Urinary bladder (tissue), 4 donors: ENCODE data around the gene FLCN. TPM values are rescaled to one million over a fixed set of nuclear protein-coding genes. Genes with fewer than 3 reads are reported as not detected.

Source experiments
- DNase-seq: peaks from one replicate; pipeline ENCODE4 v3.0.0-alpha.2; 2015; ENCODE audit errors: extremely low spot score
- H3K27ac ChIP-seq: one replicate; pipeline ENCODE4 v1.5.1; 2013; ENCODE audit warnings: low read depth, mild to moderate bottlenecking, moderate library complexity
- H3K36me3 ChIP-seq: one replicate; pipeline ENCODE4 v1.6.1; 2013; ENCODE audit warnings: mild to moderate bottlenecking, moderate library complexity; ENCODE audit not compliant: insufficient read depth
- H3K4me1 ChIP-seq: one replicate; pipeline ENCODE4 v1.6.1; 2013; ENCODE audit warnings: mild to moderate bottlenecking, moderate library complexity; ENCODE audit not compliant: insufficient read depth
- H3K4me3 ChIP-seq: one replicate; pipeline ENCODE4 v1.5.1; 2013; ENCODE audit warnings: low read depth, low read length
- WGBS: extraction: QIAGEN DNeasy Blood & Tissue Kit; methylation state at CpG from one replicate; pipeline ENCODE4 v1.1.7; 2013; 5-methylcytosine and 5-hydroxymethylcytosine counted together
- polyA plus RNA-seq: library from polyadenylated mRNA; stranded (reverse); fragments of 200-250 nt; gene quantifications from one replicate; pipeline ENCODE4 v1.2.3, GENCODE V29; 2013
- total RNA-seq: library from RNA; depleted of rRNA; stranded (reverse); fragments of >200 nt; gene quantifications from one replicate; pipeline ENCODE4 v1.2.3, GENCODE V29; 2014
- donor health status: healthy with polysubstance abuse.
- donor health status: healthy.

The FLCN gene
- total and polyA plus RNA-seq, 2 donors = 31.3 to 35.9 TPM

DNA sequence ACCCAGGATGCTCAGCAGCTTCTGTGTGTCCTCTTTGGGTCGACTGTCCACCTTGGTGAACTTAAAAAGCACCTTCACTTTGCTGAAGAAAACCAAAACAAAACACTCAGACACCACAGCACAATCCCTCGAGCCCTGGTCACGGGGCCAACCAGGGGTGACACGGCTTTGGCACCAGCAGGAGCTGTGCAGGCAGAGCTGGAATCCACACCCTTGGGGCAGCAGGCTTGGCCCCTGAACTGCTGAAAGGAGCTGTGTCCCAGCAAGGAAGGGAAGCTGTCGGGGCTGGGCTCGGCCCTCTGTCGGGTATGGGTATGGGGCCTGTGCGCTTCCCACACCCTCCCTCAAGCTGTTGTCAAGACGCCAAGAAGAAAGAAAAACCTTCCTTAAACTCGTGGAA, 23.2 kb downstream of the FLCN start:
- H3K27ac ChIP-seq = no peak overlapping the region
- 74% methylated on average over 10 of the region's 10 CpGs for WGBS
- H3K36me3 ChIP-seq = peaks cover 4% of the 10 kb centered on the region

DNA sequence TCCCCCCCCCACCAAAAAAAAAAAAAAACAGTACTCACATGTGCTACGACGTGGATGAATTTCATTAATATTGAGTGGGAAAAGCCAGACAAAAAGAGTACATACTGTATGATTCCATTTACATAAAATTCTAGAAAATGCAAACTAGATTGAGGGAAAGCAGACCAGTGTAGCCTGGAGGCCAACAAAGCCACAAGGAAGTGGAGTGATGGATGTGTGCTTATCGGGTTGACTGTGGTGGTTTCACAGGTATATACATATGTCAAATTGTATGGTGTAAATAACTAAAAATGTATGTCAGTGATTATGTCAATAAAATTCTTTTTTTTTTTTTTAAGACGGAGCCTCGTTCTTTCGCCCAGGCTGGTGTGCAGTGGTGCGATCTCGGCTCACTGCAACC, 29.0 kb downstream of the FLCN start:
- peaks cover 3% of the 10 kb centered on the region for H3K4me1 ChIP-seq
- DNase-seq = no peak
- H3K36me3 ChIP-seq = no peaks in the 10 kb centered on the region
- H3K4me3 ChIP-seq = no peak overlapping the region
- no peak overlapping the region for H3K27ac ChIP-seq
- 81% methylated on average over 8 of the region's 8 CpGs for WGBS

More for the DNA sequence above, 23.2 kb downstream of the FLCN start:
- no peak overlapping the region for H3K4me3 ChIP-seq
- no peaks in the 10 kb centered on the region for H3K4me1 ChIP-seq
- no peak for DNase-seq

DNA sequence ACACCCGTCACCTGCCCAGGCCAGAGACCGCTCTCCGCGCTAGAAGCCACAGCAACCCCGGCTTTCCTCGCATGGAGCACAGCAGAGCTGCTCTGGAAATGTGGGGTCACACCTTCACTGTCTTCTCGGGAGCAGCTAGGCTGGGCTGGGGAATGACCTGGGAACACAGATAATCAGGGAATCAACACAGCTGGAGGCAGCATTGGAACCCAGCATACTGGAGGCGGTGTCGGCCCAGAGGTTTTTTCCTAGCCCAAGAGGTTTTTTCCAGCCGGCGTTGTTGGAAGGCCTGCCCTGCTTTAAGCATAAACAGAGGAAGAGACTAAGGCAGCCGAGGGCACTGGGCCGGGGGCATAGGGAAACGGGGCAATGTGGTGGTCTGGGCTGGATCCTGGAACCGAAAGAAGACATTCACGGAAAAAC, 30.0 kb downstream of the FLCN start:
- H3K27ac ChIP-seq = peak overlapping the region; percentile 89
- no peak overlapping the region for H3K4me3 ChIP-seq
- DNase-seq = no peak
- H3K4me1 ChIP-seq = peaks cover 3% of the 10 kb centered on the region
- WGBS = 37% methylated on average over 16 of the region's 16 CpGs
- no peaks in the 10 kb centered on the region for H3K36me3 ChIP-seq

DNA sequence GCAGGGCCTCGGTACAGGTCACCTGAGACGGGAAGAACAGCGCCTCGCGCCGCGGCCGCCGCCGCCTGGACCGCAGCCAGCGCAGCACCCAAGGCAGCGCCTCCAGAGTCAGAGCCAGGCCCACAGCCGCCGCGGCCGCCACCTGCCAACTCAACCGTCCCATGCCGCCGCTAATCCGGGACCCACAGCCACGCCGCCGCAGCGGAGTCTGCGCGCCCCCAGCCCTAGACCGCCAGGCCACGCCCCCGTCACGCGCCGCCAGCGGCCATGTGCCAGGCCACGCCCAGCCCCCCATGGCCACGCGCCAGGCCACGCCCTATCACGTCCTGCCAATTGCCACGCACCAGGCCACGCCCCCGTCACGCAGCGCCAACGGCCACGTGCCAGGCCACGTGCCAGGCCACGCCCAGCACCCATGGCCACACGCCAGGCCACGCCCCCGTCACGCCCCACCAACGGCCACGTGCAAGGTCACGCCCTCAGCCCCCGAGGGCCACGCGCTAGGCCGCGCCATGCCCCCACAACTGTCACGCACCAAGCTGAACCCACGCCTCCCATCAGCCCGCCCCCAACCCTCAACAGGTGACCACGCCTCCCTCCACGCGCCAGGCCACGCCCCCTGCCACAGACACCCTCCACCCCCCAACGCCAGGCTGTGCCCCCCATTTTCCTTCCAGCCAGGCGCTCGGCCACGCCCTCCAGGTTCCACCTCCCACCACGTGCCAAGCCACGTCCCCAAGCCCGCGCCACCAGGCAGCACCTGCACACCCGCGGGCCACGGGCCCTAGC, 30.6 kb downstream of the FLCN start, which contains the start of gene PLD6:
Gene PLD6, minus strand, starts transcription at position 210 of the 789 bp plus-strand sequence. Its CDS starts 47 bp downstream, at position 163.
- Histone ChIP-seq H3K27ac (peak within 1 kb of the TSS; percentile 89), H3K4me3 (peak within 1 kb of the TSS; percentile 45), H3K36me3 (no peaks in the 10 kb centered on the region), H3K4me1 (peaks cover 3% of the 10 kb centered on the region)
- DNase-seq = no peak
- 22% methylated on average over 78 of the region's 78 CpGs for WGBS

DNA sequence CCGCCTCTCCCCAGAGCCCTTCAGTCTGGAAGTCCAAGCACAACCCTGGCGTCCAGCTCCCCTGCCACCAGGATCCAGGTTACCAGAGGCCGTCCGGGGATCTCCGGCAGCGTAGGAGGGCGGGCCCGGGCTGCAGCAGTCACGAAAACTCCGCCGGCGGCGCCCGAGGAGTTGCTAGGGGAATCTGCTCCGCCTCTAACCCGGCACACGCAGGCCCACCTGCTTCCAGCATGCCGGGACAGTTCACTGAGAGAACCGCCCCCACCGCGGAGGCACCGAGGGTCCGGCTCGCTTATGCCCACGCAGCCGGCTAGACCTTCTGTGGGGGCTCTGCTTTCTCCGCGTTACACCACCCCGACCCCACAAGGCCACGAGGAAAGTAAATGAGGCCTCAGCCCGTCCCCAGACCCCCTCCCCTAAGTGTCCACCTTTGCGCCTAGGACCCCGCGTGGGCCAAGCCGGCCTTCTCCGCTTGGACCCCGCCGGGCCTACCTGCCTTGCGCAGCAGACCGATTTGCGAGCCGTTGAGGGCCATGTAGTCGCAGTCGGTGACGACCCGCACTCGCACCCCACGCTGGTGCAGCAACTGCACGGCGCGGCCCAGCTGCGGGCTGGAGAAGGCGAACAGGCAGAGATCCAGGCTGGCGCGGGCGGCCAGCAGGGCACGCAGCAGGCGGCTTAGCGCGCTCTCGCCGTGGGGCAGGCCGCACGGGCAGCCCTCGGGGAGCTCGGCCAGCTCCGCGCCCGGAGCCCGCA, 31.4 kb downstream of the FLCN start:
- Histone ChIP-seq H3K4me1 (peaks cover 3% of the 10 kb centered on the region), H3K27ac (peak overlapping the region; percentile 89)
- WGBS = 9% methylated on average over 70 of the region's 70 CpGs

DNA sequence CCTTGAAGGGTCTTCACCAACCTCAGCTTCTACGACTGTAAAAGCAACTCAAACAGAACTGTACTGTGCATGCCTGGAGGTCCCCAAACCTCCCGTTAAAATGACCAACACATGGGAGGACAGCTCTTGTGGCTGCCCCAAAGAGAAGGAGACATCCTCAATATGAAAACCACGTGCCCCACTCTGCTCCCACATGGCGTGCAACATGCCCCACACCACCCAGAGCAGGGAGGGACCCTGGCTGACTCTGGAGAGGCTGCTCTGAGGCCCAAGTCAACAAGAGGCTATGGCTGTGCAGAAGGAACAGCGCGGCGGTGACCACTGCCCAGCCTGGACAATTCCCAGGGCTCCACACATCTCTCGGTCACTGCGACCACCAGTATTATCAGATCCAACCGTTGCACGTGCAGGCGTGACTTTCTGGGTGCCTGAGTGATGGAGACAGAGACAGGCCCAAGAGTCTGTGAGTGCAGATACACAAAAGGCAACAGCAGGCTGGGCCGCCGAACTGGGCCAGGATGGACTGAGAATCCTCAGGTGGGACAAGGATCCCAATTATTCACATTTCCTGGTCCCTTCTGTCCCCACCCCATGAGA, 32.2 kb downstream of the FLCN start:
- Histone ChIP-seq H3K36me3 (no peaks in the 10 kb centered on the region), H3K4me3 (peak overlapping the region; percentile 45), H3K27ac (no peak overlapping the region), H3K4me1 (peaks cover 3% of the 10 kb centered on the region)
- WGBS = 70% methylated on average over 14 of the region's 14 CpGs
- no peak for DNase-seq

More for the DNA sequence above, 31.4 kb downstream of the FLCN start:
- H3K4me3 ChIP-seq = peak overlapping the region; percentile 45
- no peak for DNase-seq
- H3K36me3 ChIP-seq = no peaks in the 10 kb centered on the region

DNA sequence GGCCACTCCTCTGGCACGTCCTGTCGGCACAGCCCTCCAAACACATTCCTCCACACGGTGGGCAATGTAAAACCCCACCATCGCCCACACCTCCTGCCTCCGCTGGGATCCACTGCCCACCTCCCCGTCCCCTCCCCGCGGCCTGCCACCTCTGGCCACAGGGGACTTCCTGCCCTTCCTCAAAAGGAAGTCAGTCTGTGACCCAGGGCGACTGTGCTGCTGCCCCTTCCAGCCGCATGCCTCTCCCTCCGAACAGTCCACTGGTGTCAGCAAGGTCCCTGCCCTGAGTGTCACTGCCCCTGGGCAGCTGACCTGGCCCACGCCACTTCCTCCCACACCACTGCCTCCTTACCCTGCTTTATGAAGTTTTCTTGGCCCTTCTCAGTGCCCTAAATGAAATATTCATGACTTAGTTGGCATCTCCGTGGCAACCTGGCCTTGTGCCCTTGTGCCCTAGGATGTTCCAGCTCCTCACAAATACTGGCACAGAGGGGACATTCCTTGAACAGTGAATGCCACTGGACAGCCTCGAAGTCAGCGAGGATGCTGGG, 32.9 kb downstream of the FLCN start:
- DNase-seq = no peak
- peaks cover 3% of the 10 kb centered on the region for H3K4me1 ChIP-seq
- no peak overlapping the region for H3K4me3 ChIP-seq
- no peaks in the 10 kb centered on the region for H3K36me3 ChIP-seq
- no peak overlapping the region for H3K27ac ChIP-seq
- WGBS = 64% methylated on average over 15 of the region's 15 CpGs

DNA sequence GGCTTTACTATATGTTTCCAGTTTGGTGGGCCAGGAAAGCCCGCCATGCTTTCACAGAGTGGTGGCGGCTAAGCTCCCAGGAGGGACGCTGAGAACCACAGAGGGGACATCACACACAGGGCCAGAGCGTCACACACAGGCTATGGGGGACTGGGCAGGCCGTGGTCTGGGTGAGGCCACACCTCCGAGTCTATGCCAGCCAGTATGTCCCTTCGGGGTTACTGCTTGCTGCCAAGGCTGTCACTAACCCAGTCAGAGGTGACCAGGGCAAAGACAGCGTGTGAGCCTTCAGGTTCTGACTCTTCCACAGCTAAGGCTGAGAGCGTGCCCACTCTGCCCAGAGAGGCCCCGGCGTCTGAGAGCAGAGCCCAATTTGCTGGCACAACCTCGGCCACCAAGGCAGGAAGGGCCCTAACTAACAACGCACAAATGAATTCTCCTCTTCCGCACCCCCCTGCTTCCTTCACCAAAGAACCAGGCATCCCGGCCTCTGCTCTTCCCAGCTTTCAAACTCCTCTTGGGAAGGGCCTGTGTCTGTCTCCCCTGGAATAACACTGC, 33.7 kb downstream of the FLCN start:
- Histone ChIP-seq H3K27ac (no peak overlapping the region), H3K36me3 (no peaks in the 10 kb centered on the region), H3K4me1 (peaks cover 3% of the 10 kb centered on the region), H3K4me3 (no peak overlapping the region)
- WGBS = 81% methylated on average over 15 of the region's 15 CpGs
- DNase-seq = no peak

DNA sequence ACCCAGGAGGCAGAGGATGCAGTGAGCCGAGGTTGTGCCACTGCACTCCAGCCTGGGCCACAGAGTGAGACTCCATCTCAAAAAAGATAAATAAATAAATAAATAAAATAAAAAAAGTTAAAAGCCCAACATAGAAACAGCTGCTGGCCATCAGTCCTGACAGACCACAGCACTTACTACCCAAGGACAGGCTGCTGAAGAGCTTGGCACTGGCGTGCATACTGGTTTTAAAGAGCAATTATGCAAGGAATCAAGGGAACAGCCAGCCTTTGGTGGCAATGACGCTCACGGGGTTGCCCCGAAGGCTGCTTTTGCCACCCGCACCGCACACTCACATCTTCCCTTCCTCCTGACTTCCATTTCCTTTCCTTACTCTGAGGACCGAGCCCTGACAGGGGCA, 35.1 kb downstream of the FLCN start:
- Histone ChIP-seq H3K36me3 (no peaks in the 10 kb centered on the region), H3K4me1 (peaks cover 3% of the 10 kb centered on the region), H3K4me3 (no peak overlapping the region), H3K27ac (no peak overlapping the region)
- no peak for DNase-seq
- 71% methylated on average over 8 of the region's 8 CpGs for WGBS

DNA sequence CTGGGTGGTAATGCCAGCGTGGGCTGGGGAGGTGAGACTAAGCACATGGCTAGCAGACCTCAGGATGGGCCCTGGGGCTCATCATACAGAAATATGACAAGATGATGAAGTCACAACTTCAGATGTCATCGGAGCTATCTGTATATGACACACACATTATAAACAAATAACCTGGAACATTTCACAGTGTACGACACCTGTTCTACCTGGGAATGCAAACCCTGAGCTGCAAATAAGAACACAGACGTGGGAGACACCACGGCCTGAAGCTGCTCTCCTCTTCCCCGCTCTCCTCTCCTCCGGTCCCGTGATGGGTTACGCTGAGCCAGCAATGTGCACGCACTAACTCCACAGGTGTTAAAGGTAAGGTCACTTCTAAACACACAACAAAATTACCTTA, 35.7 kb downstream of the FLCN start:
- H3K4me3 ChIP-seq = no peak overlapping the region
- no peak for DNase-seq
- 76% methylated on average over 10 of the region's 10 CpGs for WGBS
- H3K36me3 ChIP-seq = no peaks in the 10 kb centered on the region
- H3K27ac ChIP-seq = no peak overlapping the region
- H3K4me1 ChIP-seq = peaks cover 3% of the 10 kb centered on the region

DNA sequence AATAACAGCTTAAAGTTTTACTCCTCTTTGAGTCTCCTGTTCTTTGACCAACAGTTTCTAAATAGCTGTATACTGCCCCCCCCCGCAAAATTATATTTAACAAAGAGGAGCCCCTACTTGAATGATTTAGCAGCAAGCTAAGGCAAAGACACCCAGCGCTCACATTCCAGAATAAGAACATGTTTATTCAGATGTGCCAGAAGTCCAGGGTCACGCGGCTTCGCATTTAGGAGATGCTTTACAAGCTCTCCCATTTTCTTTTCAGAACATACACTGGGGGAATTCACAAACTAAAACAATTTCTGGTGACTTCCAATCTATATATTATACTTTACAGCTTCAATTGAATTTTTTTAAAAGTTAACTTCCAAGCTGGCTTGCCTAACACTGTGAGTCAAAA, 36.1 kb downstream of the FLCN start:
- no peak overlapping the region for H3K27ac ChIP-seq
- H3K4me1 ChIP-seq = peaks cover 3% of the 10 kb centered on the region
- no peak overlapping the region for H3K4me3 ChIP-seq
- no peak for DNase-seq
- WGBS = 27% methylated on average over 5 of the region's 5 CpGs
- H3K36me3 ChIP-seq = no peaks in the 10 kb centered on the region

DNA sequence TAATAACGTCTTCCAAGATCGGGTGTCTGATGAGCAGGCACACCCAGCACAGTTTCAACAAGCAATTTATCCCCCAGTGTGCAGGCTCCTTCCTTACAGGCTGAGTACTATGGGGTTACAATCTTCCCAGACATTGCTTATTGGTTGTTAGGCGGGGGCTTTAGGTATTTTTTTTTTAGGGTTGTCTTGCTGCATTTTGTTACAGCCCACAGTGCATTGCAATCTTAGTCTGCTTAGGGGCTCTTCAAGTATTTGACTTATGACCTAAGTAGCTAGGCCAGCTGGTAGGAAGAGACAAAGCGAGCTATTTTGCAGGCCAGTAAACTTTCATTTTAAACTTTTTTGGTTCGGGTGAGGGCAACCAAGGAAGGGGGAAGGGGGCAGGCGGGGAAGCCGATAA, 36.7 kb downstream of the FLCN start:
- WGBS = 24% methylated on average over 7 of the region's 7 CpGs
- Histone ChIP-seq H3K4me3 (no peak overlapping the region), H3K36me3 (no peaks in the 10 kb centered on the region), H3K27ac (no peak overlapping the region), H3K4me1 (peaks cover 3% of the 10 kb centered on the region)
- no peak for DNase-seq

DNA sequence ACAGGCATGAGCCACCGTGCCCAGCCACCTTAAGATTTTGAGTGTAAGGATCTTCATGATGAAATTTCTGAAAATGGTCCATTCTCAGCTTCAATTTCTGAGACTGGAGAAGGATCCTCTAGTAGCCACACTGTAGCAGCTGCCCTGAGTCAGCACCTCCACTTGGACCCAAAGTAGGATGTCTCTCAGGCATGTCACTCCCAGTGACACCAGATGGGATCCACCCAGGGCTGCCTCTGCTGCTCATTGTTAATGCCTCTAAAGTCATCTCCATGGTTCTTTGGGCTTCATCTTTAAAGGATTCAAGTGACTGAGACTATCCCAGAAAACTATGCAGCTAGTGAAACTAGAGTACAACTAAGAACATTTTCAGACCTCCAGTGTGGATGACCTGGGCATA, 38.7 kb downstream of the FLCN start:
- Histone ChIP-seq H3K27ac (no peak overlapping the region), H3K36me3 (no peaks in the 10 kb centered on the region), H3K4me1 (no peaks in the 10 kb centered on the region), H3K4me3 (no peak overlapping the region)
- DNase-seq = no peak
- 100% methylated on average over 1 of the region's 1 CpG for WGBS
